Left ventricle myocardium inferior (tissue), 1 donor: Measurements from ENCODE around the gene TXNDC11. TPM values are rescaled to one million over a fixed set of nuclear protein-coding genes. Genes with fewer than 3 reads are reported as not detected.

ENCODE experiments used
- DNase-seq: peaks from one replicate; pipeline ENCODE4 v3.0.0-alpha.2; 2020
- H3K27ac ChIP-seq: fragments of 200-600 bp; replicated peaks from 2 replicates; pipeline ENCODE4 v1.8.0; 2021
- H3K27me3 ChIP-seq: fragments of 200-600 bp; 2 replicates; pipeline ENCODE4 v1.8.0; 2021; ENCODE audit warnings: low read depth
- H3K36me3 ChIP-seq: fragments of 200-600 bp; 2 replicates; pipeline ENCODE4 v1.8.0; 2021
- H3K4me1 ChIP-seq: fragments of 200-600 bp; 2 replicates; pipeline ENCODE4 v1.8.0; 2021
- H3K4me3 ChIP-seq: fragments of 200-600 bp; 2 replicates; pipeline ENCODE4 v1.8.0; 2021; ENCODE audit warnings: mild to moderate bottlenecking, moderate library complexity
- H3K9me3 ChIP-seq: fragments of 200-600 bp; replicated peaks from 2 replicates; pipeline ENCODE4 v1.8.0; 2021
- intact Hi-C: fragments of 100-400 bp; cut with micrococcal nuclease; formaldehyde crosslinking; loops from one replicate; pipeline ENCODE4 v1.11.0; 2022
- total RNA-seq: library from RNA; stranded (reverse); fragmentation: NEBNext Ultra II Directional; extraction: Animal tissue kit (Norgen Biotek cat#: 25700); gene quantifications from one replicate; pipeline ENCODE4 v1.2.1, GENCODE V29; 2021
- TF ChIP-seq, protein P1 (sequence below): fragments of 200-600 bp; IDR thresholded peaks from 2 replicates; pipeline ENCODE4 v1.8.0; 2021; ENCODE audit warnings: antibody characterized with exemption, mild to moderate bottlenecking, borderline replicate concordance
- donor health status: DM: no; HTN: yes; CAD: no; lungs with severe emphysema.

The TXNDC11 gene
- total RNA-seq, 1 donor from 2014 or later: 23.9 TPM

GRCh38 chr16:11692651-11693050 lies 50.0 kb downstream of the TXNDC11 start:
- TF ChIP-seq, protein P1, sequence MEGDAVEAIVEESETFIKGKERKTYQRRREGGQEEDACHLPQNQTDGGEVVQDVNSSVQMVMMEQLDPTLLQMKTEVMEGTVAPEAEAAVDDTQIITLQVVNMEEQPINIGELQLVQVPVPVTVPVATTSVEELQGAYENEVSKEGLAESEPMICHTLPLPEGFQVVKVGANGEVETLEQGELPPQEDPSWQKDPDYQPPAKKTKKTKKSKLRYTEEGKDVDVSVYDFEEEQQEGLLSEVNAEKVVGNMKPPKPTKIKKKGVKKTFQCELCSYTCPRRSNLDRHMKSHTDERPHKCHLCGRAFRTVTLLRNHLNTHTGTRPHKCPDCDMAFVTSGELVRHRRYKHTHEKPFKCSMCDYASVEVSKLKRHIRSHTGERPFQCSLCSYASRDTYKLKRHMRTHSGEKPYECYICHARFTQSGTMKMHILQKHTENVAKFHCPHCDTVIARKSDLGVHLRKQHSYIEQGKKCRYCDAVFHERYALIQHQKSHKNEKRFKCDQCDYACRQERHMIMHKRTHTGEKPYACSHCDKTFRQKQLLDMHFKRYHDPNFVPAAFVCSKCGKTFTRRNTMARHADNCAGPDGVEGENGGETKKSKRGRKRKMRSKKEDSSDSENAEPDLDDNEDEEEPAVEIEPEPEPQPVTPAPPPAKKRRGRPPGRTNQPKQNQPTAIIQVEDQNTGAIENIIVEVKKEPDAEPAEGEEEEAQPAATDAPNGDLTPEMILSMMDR: no peak
- intact Hi-C loops: no loop called here
- Histone ChIP-seq H3K27ac (peak overlapping the region; percentile 7), H3K9me3 (no peaks in the 10 kb centered on the region), H3K4me1 (peaks cover 35% of the 10 kb centered on the region), H3K36me3 (peaks cover 68% of the 10 kb centered on the region), H3K27me3 (no peaks in the 10 kb centered on the region), H3K4me3 (no peak overlapping the region)
- DNase-seq: no peak

GRCh38 chr16:11692171-11692570 lies 50.5 kb downstream of the TXNDC11 start:
- Histone ChIP-seq H3K4me3 (no peak overlapping the region), H3K27me3 (no peaks in the 10 kb centered on the region), H3K4me1 (peaks cover 40% of the 10 kb centered on the region), H3K9me3 (no peaks in the 10 kb centered on the region), H3K27ac (peak overlapping the region; percentile 7), H3K36me3 (peaks cover 68% of the 10 kb centered on the region)
- intact Hi-C loops: no loop called here
- TF ChIP-seq, protein P1: no peak
- DNase-seq: no peak

- no peaks in the 10 kb centered on the region for H3K9me3 ChIP-seq
- DNase-seq: no peak
- H3K27me3 ChIP-seq: no peaks in the 10 kb centered on the region
- TF ChIP-seq, protein P1: no peak
- intact Hi-C loops: no loop called here
- H3K36me3 ChIP-seq: peaks cover 68% of the 10 kb centered on the region
- peaks cover 44% of the 10 kb centered on the region for H3K4me1 ChIP-seq
- no peak overlapping the region for H3K27ac ChIP-seq
- no peak overlapping the region for H3K4me3 ChIP-seq
Measured at GRCh38 chr16:11691771-11692170, 50.9 kb downstream of the TXNDC11 start.

DNA sequence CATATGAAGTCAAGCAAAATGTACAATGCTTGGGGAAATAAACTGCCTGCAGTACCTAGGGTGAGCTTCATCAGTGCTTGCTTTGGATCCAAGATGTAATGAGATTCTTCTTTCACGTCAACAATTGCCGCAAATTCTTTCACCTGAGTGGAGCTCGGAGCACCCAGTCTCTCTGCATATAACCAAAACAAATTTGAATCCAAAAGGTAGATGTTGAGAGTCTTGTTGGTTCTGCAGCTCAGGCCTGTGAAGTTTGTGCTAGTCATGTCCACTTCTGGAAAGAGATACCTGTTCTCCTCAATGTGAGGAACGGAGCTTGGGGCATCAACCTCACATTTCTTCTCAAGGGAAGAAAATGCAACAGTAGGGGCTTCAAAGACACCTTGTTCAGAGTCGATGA lies 51.4 kb downstream of the TXNDC11 start:
- peaks cover 50% of the 10 kb centered on the region for H3K4me1 ChIP-seq
- H3K27ac ChIP-seq: no peak overlapping the region
- H3K36me3 ChIP-seq: peaks cover 68% of the 10 kb centered on the region

GRCh38 chr16:11689031-11689840 lies 53.4 kb downstream of the TXNDC11 start:
- intact Hi-C loops: no loop called here
- Histone ChIP-seq H3K9me3 (no peaks in the 10 kb centered on the region), H3K4me1 (peaks cover 55% of the 10 kb centered on the region), H3K4me3 (no peak overlapping the region), H3K36me3 (peaks cover 68% of the 10 kb centered on the region), H3K27me3 (no peaks in the 10 kb centered on the region), H3K27ac (peak overlapping the region; percentile 18)
- no peak for DNase-seq
- TF ChIP-seq, protein P1: no peak

More for the DNA sequence above, 51.4 kb downstream of the TXNDC11 start:
- H3K27me3 ChIP-seq: no peaks in the 10 kb centered on the region
- TF ChIP-seq, protein P1: no peak
- H3K4me3 ChIP-seq: no peak overlapping the region
- no peak for DNase-seq
- intact Hi-C loops: no loop called here
- no peaks in the 10 kb centered on the region for H3K9me3 ChIP-seq
